Omental fat pad (tissue), 4 donors: ENCODE results near the gene SLC26A5. TPM values are rescaled to one million over a fixed set of nuclear protein-coding genes. Genes with fewer than 3 reads are reported as not detected.

Experiments used
- ATAC-seq: fragments of 150-250 bp; one replicate; pipeline ENCODE4 v1.9.1; 2016; ENCODE audit warnings: mild to moderate bottlenecking, moderate library complexity; ENCODE audit not compliant: low FRiP score
- DNase-seq: peaks from one replicate; pipeline ENCODE4 v3.0.0-alpha.2; 2019; ENCODE audit warnings: low spot score
- CTCF ChIP-seq, 3 donors: fragments of 450-650 bp; IDR thresholded peaks; one replicate each; pipeline ENCODE4 v1.5.1; 2016 to 2017; ENCODE audit warnings: antibody characterized with exemption in 3 of 3, mild to moderate bottlenecking in 3 of 3, moderate library complexity in 2 of 3
- small RNA-seq: library from RNA; depleted of rRNA; stranded (forward); fragments of <200 nt; gene quantifications from one replicate; pipeline ENCODE3, GENCODE V24; 2016
- total RNA-seq, 4 donors: library from RNA; depleted of rRNA; stranded (reverse); fragments of >200 nt; gene quantifications; one replicate each; pipeline ENCODE4 v1.1.0, GENCODE V29; 2016

Gene SLC26A5
- total RNA-seq, 4 donors from 2014 or later = 0.19 to 0.47 TPM; not detected in 2

- DNase-seq (no peak), ATAC-seq (no peak)
- TF ChIP-seq CTCF (IDR thresholded peaks at IDR 0.05) = no peak
Measured at GRCh38 chr7:103336761-103337160, 109.2 kb downstream of the SLC26A5 start.

GRCh38 chr7:103325744-103326143 lies 120.3 kb downstream of the SLC26A5 start:
- no peak for ATAC-seq
- no peak for TF ChIP-seq CTCF (IDR thresholded peaks at IDR 0.05)
- DNase-seq = no peak

Small RNA genes within 50 kb of the gene (small RNA-seq; reads per million reads assigned to genes)
- not detected for gene RF00019
- gene RPS29P16 = not detected

Other genes with a start within 250 kb of the SLC26A5 start
- 10 to 100 TPM; 43.5 to 48.1 (median 46.9) TPM for gene PMPCB, start 148.8 kb downstream of the SLC26A5 start, total RNA-seq
- 10 to 100 TPM; 15.6 to 54.3 (median 21.2) TPM for gene DNAJC2, start 101.4 kb downstream of the SLC26A5 start, total RNA-seq
- gene PSMC2, start 98.6 kb downstream of the SLC26A5 start, total RNA-seq = 100 to 1,000 TPM in 2 of 4 donors, 10 to 100 TPM in 2; 84.3 to 106 (median 97.3) TPM